CD14-positive monocyte (primary cell): ENCODE measurements around the gene ZNRF4. TPM values are rescaled to one million over a fixed set of nuclear protein-coding genes. Genes with fewer than 3 reads are reported as not detected.
"Not testable (repeated sequence)": the region's sequence is repeated elsewhere in the genome, so short reads cannot be mapped to it uniquely, and the experiment has no call there.

ENCODE experiments used
- DNase-seq, 3 donors: peaks; one replicate each; pipeline ENCODE4 v3.0.0-alpha.2; 2011 to 2022
- H2AFZ ChIP-seq: 2 replicates; pipeline ENCODE4 v1.6.0; 2012; ENCODE audit warnings: mild to moderate bottlenecking, low read depth, low read length, inconsistent platforms; ENCODE audit not compliant: insufficient read depth, poor library complexity, severe bottlenecking
- H3K27ac ChIP-seq, 2 donors: 1 replicate in 1 of 2; 2 replicates in 1 of 2; pipeline ENCODE4 v1.5.1; 2012 to 2013; ENCODE audit warnings: low read length in 2 of 2, control low read depth in 1 of 2, inconsistent platforms in 1 of 2, low read depth in 1 of 2, mild to moderate bottlenecking in 1 of 2
- H3K27me3 ChIP-seq, 2 donors: one replicate each; pipeline versions ENCODE4 v1.6.0 to v1.6.1; 2011 to 2013; ENCODE audit warnings: low read length in 2 of 2; ENCODE audit not compliant: control insufficient read depth in 2 of 2, insufficient read depth in 2 of 2
- H3K36me3 ChIP-seq, 2 donors: replicated peaks in 1 of 2; 1 replicate in 1 of 2; 2 replicates in 1 of 2; pipeline versions ENCODE4 v1.5.1 to v1.6.1; 2012 to 2013; ENCODE audit warnings: low read length in 2 of 2, control low read depth in 1 of 2, inconsistent platforms in 1 of 2, mild to moderate bottlenecking in 1 of 2; ENCODE audit not compliant: insufficient read depth in 2 of 2, control insufficient read depth in 1 of 2
- H3K4me1 ChIP-seq, 2 donors: 1 replicate in 1 of 2; 2 replicates in 1 of 2; pipeline versions ENCODE4 v1.5.1 to v1.6.1; 2012 to 2013; ENCODE audit warnings: low read length in 2 of 2, control low read depth in 1 of 2, inconsistent platforms in 1 of 2, mild to moderate bottlenecking in 1 of 2, moderate library complexity in 1 of 2; ENCODE audit not compliant: insufficient read depth in 2 of 2, control insufficient read depth in 1 of 2
- H3K4me2 ChIP-seq: replicated peaks from 2 replicates; pipeline ENCODE3; 2012; ENCODE audit warnings: low read length, moderate library complexity, mild to moderate bottlenecking; ENCODE audit not compliant: poor library complexity, severe bottlenecking; ENCODE audit errors: extremely low read depth
- H3K4me3 ChIP-seq, 3 experiments: fragments of 200-600 bp in 1 of 3; sonication (generic) in 1 of 3; replicated peaks in 1 of 3; 1 replicate in 2 of 3; 2 replicates in 1 of 3; pipeline ENCODE4 v1.5.1; 2011 to 2013; ENCODE audit warnings: low read length in 3 of 3, mild to moderate bottlenecking in 3 of 3, control low read depth in 2 of 3, low read depth in 2 of 3, inconsistent platforms in 1 of 3, moderate library complexity in 1 of 3
- H3K79me2 ChIP-seq: 2 replicates; pipeline ENCODE4 v1.6.0; 2012; ENCODE audit warnings: mild to moderate bottlenecking, control low read depth, inconsistent platforms, low read length, moderate library complexity; ENCODE audit not compliant: insufficient read depth
- H3K9ac ChIP-seq: 2 replicates; pipeline ENCODE4 v1.6.0; 2017; ENCODE audit warnings: low read length, mild to moderate bottlenecking; ENCODE audit not compliant: insufficient read depth, poor library complexity, severe bottlenecking
- H3K9me3 ChIP-seq, 2 donors: replicated peaks in 1 of 2; 1 replicate in 1 of 2; 2 replicates in 1 of 2; pipeline versions ENCODE4 v1.5.1 to v1.6.1; 2012 to 2013; ENCODE audit warnings: low read length in 2 of 2, control low read depth in 1 of 2; ENCODE audit not compliant: control insufficient read depth in 1 of 2, insufficient read depth in 1 of 2
- H4K20me1 ChIP-seq: 2 replicates; pipeline ENCODE4 v1.6.0; 2012; ENCODE audit warnings: mild to moderate bottlenecking, low read length, control low read depth, moderate library complexity; ENCODE audit not compliant: insufficient read depth
- H3K27ac Mint-ChIP-seq, 7 donors: one replicate each; pipeline ENCODE4 v1.8.0; 2020; ENCODE audit warnings: mild to moderate bottlenecking in 7 of 7, mixed read lengths in 7 of 7, moderate library complexity in 6 of 7, inconsistent platforms in 2 of 7
- H3K27me3 Mint-ChIP-seq, 3 donors: one replicate each; pipeline ENCODE4 v1.8.0; 2021 to 2022; ENCODE audit warnings: low read depth in 3 of 3, mild to moderate bottlenecking in 3 of 3, mixed read lengths in 3 of 3, moderate library complexity in 3 of 3, inconsistent platforms in 1 of 3
- H3K36me3 Mint-ChIP-seq, 2 donors: one replicate each; pipeline ENCODE4 v1.8.0; 2020; ENCODE audit warnings: mixed read lengths in 2 of 2, inconsistent platforms in 1 of 2, mild to moderate bottlenecking in 1 of 2
- H3K4me1 Mint-ChIP-seq: one replicate; pipeline ENCODE4 v1.8.0; 2020; ENCODE audit warnings: mild to moderate bottlenecking, mixed read lengths
- H3K4me3 Mint-ChIP-seq, 2 donors: one replicate each; pipeline ENCODE4 v1.8.0; 2020; ENCODE audit warnings: mild to moderate bottlenecking in 2 of 2, mixed read lengths in 2 of 2, moderate library complexity in 1 of 2
- H3K9me3 Mint-ChIP-seq, 7 donors: one replicate each; pipeline ENCODE4 v1.8.0; 2020 to 2022; ENCODE audit warnings: mixed read lengths in 7 of 7, mild to moderate bottlenecking in 6 of 7, moderate library complexity in 6 of 7, inconsistent platforms in 2 of 7
- CTCF ChIP-seq: fragments of 200-600 bp; IDR thresholded peaks from one replicate; pipeline ENCODE4 v1.8.0; 2022; ENCODE audit warnings: antibody characterized with exemption, mild to moderate bottlenecking
- WGBS: methylation state at CpG from one replicate; pipeline ENCODE4 v1.1.5; 2013; ENCODE audit warnings: missing lambda C conversion rate; ENCODE audit not compliant: insufficient coverage; 5-methylcytosine and 5-hydroxymethylcytosine counted together
- intact Hi-C, 2 donors: fragments of 100-400 bp; cut with micrococcal nuclease; formaldehyde crosslinking; loops; one replicate each; pipeline versions ENCODE4 v1.15.0 to v1.15.1; 2023
- polyA plus RNA-seq, 3 donors: library from polyadenylated mRNA; depleted of rRNA in 1 of 3; unstranded in 2 of 3; stranded (reverse) in 1 of 3; fragments of 300-500 nt in 2 of 3; fragments of >200 nt in 1 of 3; fragmentation: Illumina TruSeq in 2 of 3; gene quantifications; 1 replicate in 2 of 3; 2 replicates in 1 of 3; pipeline ENCODE4 v1.2.3, GENCODE V29; 2012 to 2021

The ZNRF4 gene
- polyA plus RNA-seq, 3 donors = not detected

- Mint-ChIP-seq H3K27me3 (peaks cover 10 to 18% (median 14%) of the 10 kb centered on the region in 3 donors), H3K27ac (peak overlapping the region in 1 of 7 donors; percentile 49), H3K4me1 (no peaks in the 10 kb centered on the region), H3K36me3 (no peaks in the 10 kb centered on the region), H3K4me3 (no peak overlapping the region), H3K9me3 (peaks cover 0 to 13% (median 4%) of the 10 kb centered on the region in 7 donors)
- H3K9me3 ChIP-seq = peaks cover 8 to 9% of the 10 kb centered on the region in 2 donors
- H2AFZ ChIP-seq = no peak overlapping the region
- 54% methylated on average over 8 of the region's 13 CpGs for WGBS
- no peaks in the 10 kb centered on the region for H3K4me1 ChIP-seq
- no peak overlapping the region for H3K9ac ChIP-seq
- H3K79me2 ChIP-seq = no peaks in the 10 kb centered on the region
- no peak for TF ChIP-seq CTCF
- no peaks in the 10 kb centered on the region for H3K27me3 ChIP-seq
- H3K4me2 ChIP-seq = no peak overlapping the region
- DNase-seq = no peak
- H3K4me3 ChIP-seq = no peak overlapping the region
- no peaks in the 10 kb centered on the region for H3K36me3 ChIP-seq
- intact Hi-C loops = no loop called here
- no peak overlapping the region for H3K27ac ChIP-seq
- no peaks in the 10 kb centered on the region for H4K20me1 ChIP-seq
Measured at GRCh38 chr19:5484398-5485285, 29.4 kb downstream of the ZNRF4 start.

GRCh38 chr19:5485286-5485636, 30.0 kb downstream of the ZNRF4 start:
- no peaks in the 10 kb centered on the region for H3K4me1 ChIP-seq
- no peak overlapping the region for H3K4me3 ChIP-seq
- Mint-ChIP-seq H3K4me1 (no peaks in the 10 kb centered on the region), H3K9me3 (peaks cover 0 to 12% (median 6%) of the 10 kb centered on the region in 7 donors), H3K27ac (no peak overlapping the region), H3K36me3 (no peaks in the 10 kb centered on the region), H3K4me3 (no peak overlapping the region), H3K27me3 (peaks cover 6 to 22% (median 16%) of the 10 kb centered on the region in 3 donors)
- H3K9ac ChIP-seq = no peak overlapping the region
- H3K4me2 ChIP-seq = no peak overlapping the region
- DNase-seq = no peak
- 67% methylated on average over 1 of the region's 3 CpGs for WGBS
- intact Hi-C loops = no loop called here
- H4K20me1 ChIP-seq = no peaks in the 10 kb centered on the region
- no peaks in the 10 kb centered on the region for H3K79me2 ChIP-seq
- no peaks in the 10 kb centered on the region for H3K36me3 ChIP-seq
- H3K27me3 ChIP-seq = no peaks in the 10 kb centered on the region
- H2AFZ ChIP-seq = no peak overlapping the region
- peaks cover 8 to 9% of the 10 kb centered on the region in 2 donors for H3K9me3 ChIP-seq
- no peak overlapping the region for H3K27ac ChIP-seq
- no peak for TF ChIP-seq CTCF

- H3K27me3 ChIP-seq, H3K36me3 ChIP-seq, H4K20me1 ChIP-seq, H3K27ac ChIP-seq, H3K4me1 ChIP-seq, H3K4me3 Mint-ChIP-seq, H2AFZ ChIP-seq, intact Hi-C loops, H3K4me1 Mint-ChIP-seq, H3K9me3 ChIP-seq, DNase-seq, H3K27ac Mint-ChIP-seq, H3K9ac ChIP-seq, H3K4me2 ChIP-seq, H3K4me3 ChIP-seq, H3K79me2 ChIP-seq, H3K36me3 Mint-ChIP-seq: not testable (repeated sequence)
- WGBS = no CpG with 5 or more reads among the region's 4 CpGs
- Mint-ChIP-seq H3K9me3 (peaks cover 0 to 11% (median 6%) of the 10 kb centered on the region in 7 donors), H3K27me3 (peaks cover 6 to 23% (median 16%) of the 10 kb centered on the region in 3 donors)
Measured at GRCh38 chr19:5485658-5486057, 30.4 kb downstream of the ZNRF4 start.
